GM10266 (cell line): ENCODE data around the gene ABCD3.

ENCODE experiments used
- DNase-seq: peaks from one replicate; pipeline ENCODE4 v3.0.0; 2012; ENCODE audit errors: extremely low spot score
- CTCF ChIP-seq: IDR thresholded peaks from 2 replicates; pipeline ENCODE4 v1.5.1; 2012; ENCODE audit warnings: mild to moderate bottlenecking, low read depth; ENCODE audit not compliant: control insufficient read depth, insufficient read depth; ENCODE audit errors: missing control alignments

Gene ABCD3

DNA sequence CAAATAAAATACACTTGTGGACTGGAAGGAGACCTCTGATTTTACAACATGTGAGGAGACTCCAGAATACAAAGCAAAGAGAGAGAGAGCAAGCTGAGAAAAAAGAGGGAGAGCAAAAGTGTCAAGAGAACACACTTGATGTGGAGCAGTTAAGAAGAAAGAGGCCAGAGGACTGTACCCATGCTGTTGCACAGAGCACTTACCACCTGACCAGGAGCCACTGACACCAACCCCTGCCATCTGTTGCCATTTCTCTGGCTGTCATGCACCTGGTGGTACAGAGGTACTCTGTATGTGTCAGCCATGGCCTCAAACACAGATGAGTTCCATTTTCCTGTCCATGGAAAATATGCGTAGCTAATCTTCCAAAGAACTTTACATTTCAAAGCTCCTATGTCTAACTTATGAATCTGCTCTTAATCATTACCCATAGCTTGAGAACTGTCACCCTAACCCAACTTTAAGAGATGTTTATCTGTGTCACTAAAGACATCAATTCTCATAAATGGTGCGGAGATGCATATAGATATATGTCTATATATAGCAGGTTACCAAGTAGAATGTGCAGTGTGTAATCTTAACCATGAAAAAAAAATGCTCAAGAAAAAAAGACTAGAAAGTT, 32.8 kb upstream of the ABCD3 start:
- DNase-seq: no peak
- TF ChIP-seq CTCF: no peak

DNA sequence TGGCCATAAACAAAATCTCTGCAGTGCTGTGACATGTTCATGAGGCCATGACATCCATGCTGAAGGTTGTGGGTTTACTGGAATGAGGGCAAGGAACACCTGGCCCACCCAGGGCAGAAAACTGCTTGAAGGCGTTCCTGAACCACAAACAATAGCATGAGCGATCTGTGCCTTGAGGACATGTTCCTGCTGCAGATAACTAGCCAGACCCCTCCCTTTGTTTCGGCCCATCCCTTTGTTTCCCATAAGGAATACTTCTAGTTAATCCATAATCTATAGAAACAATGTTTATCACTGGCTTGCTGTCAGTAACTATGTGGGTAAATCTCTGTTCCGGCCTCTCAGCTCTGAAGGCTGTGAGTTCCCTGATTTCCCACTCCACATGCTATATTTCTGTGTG, 28.9 kb upstream of the ABCD3 start:
- no peak for TF ChIP-seq CTCF
- DNase-seq: no peak

- no peak for TF ChIP-seq CTCF
- DNase-seq: no peak
These were observed 23.9 kb upstream of the ABCD3 start for GRCh38 chr1:94394247-94394646.

DNA sequence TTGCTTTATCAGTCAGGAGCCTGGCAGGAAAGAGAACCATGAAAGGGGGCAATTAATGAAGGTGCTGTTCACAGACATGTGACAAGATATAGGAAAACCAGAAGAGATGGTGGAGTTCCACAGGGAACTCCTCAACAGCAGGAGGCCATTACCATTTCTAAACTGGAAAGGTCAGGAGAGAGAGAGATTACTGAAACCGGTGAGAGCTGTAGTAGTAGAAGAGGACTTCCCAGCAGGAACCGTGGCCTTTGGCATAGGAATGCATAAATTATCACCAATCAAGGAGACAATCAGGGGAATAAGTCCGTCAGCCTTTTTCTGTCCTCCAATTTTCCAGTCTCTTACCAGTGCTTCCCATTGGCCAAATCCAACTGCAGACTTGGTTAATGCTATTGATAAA, 23.0 kb upstream of the ABCD3 start:
- TF ChIP-seq CTCF: no peak
- DNase-seq: no peak

DNA sequence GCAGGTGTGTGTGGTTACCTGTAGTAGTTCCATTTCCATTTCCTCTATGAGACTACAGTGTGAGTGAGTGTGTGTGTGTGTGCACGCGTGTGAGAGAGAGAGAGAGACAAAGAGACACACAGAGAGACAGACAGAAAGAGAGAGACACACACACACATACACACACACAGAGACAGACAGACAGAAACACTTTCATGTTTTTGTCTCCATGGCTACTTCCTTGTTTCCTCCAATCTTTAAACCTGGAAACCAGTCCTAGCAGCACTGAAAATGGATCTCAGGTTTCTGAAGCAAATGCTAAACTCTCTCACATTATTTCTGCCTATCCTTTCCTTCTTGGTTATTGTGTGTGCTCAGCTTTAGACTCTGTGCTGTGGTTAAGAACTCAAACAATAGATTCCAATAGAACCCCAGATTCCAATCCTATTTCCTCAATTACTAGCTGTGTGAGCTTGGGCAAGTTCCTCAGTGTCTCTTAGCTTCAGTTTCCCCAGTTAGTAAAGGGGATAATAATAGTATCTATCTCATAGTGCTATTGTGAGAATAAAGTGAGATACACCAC, 22.4 kb upstream of the ABCD3 start:
- DNase-seq: no peak
- no peak for TF ChIP-seq CTCF

GRCh38 chr1:94396356-94397010, 21.7 kb upstream of the ABCD3 start:
- DNase-seq: no peak
- no peak for TF ChIP-seq CTCF

DNA sequence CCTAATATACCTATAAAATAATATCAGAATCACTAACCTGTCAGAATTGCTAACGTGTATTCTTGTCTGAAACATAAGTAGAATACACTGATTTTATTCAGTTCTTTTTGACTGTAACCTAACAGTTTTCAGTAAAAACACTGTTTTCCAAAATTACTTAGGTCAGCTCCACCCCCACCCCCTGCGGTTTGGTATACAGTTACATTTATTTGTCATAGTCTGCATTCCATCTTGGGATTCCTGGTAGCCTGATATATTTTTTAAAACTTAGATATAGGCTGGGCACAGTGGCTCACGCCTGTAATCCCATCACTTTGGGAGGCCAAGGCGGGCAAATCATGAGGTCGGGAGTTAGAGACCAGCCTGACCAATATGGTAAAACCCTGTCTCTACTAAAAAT, 19.8 kb upstream of the ABCD3 start:
- TF ChIP-seq CTCF: no peak
- no peak for DNase-seq
